ENCODE data around the gene RCVRN. TPM values are rescaled to one million over a fixed set of nuclear protein-coding genes. Genes with fewer than 3 reads are reported as not detected.

The RCVRN gene
- total and polyA plus RNA-seq, 2 of the 13 experiments (the other 11 are each of a cell fraction or from before 2014, with no cell fraction given), result not detected

DNA sequence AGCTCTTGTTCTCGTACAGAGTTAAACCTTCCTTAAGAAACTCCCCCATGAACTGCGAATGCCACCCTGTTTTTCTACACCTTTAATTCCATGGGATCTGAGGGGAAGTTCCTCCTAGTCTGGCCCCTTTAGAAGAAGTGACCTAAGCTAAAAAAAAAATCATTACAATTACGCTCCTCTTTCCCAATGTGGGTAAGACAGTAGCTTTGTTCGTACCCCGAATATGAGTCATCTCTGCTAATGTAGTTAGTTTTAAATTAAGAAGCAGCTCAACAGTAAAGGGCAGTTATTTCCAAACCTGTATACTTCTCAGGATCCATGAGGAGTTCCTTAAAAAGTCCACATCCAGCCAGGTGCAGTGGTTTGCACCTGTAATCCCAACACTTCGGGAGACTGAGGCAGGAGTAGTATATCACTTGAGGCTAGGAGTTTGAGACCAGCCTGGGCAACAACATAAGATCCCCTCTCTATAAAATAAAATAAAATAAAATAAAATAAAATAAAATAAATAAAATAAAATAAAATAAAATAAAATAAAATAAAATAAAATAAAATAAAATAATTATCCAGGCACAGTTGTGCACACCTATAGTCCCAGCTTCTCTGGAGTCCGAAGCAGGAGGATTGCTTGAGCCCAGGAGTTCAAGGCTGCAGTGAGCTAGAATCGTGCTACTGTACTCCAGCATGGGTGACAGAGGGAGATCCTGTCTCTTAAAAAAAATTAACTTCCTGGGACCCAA is 26.1 kb downstream of the RCVRN start (continued):
- TF ChIP-seq BHLHE40 (IDR thresholded peaks at IDR 0.05; ENCODE audit: low read length), result no peak

DNA sequence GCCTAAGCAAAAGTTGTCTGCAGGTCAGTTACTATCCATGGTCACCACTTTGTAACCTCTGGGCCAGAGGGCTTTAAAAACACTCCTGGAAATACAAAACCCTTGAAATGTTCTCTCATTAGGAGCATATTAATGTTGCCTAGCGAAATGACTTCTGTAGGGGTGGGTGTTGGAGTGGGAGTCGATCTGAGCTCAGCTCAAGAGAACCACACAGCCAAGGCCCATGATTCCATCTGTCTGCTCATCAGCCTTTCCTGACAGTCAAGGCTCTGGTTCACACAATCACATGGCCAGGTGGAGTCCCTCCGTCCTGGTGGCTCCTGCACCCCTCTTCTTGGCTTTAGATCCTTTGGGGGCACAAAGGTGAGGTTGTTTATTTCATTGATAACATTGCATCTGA is 26.7 kb downstream of the RCVRN start:
- ChIA-PET POLR2A (no interaction called here), CTCF (ENCODE audit: low intra/inter-chr PET ratio, low total read pairs) (no interaction called here)
- 0% methylated on average over 2 of the region's 3 CpGs for WGBS (ENCODE audit: low lambda C conversion rate)
- intact Hi-C loops (cut with micrococcal nuclease; ENCODE audit: unreplicated experiment) (no loop called here), in situ Hi-C loops (cut with HindIII; ENCODE audit: extremely low pct_ligation_motif_present, low pct_unique_long_range_greater_than_20kb) (no loop called here)
- Histone ChIP-seq H3K36me3 (replicated peaks in 1 of 2; ENCODE audit: control insufficient read depth in 1 of 2, insufficient read depth in 2 of 2, low read length in 2 of 2) (no peaks in the 10 kb centered on the region), H3K9ac (ENCODE audit: insufficient read depth, low read depth, low read length) (no peak overlapping the region), H3K27me3 (ENCODE audit: control insufficient read depth in 1 of 2, insufficient read depth in 2 of 2, low read length in 2 of 2) (peaks cover 1 to 30% of the 10 kb centered on the region in 2 experiments; a peak in 4 of 5 replicates), H3K4me1 (ENCODE audit: insufficient read depth, low read length) (no peaks in the 10 kb centered on the region), H3K4me3 (replicated peaks in 1 of 3; ENCODE audit: insufficient read depth in 1 of 3, low read depth in 2 of 3, low read length in 3 of 3) (no peak overlapping the region), H4K20me1 (ENCODE audit: insufficient read depth, low read length) (no peaks in the 10 kb centered on the region), H3K27ac (ENCODE audit: extremely low read length, insufficient read depth, low read length) (no peak overlapping the region), H3K4me2 (ENCODE audit: low read depth, low read length) (no peak overlapping the region), H2AFZ (ENCODE audit: low read length) (no peak overlapping the region), H3K9me3 (ENCODE audit: low read length) (peaks cover 14% of the 10 kb centered on the region), H3K79me2 (ENCODE audit: insufficient read depth, low read length) (no peaks in the 10 kb centered on the region)
- BruUV-seq (replicated peaks), result no TSS peak
- FAIRE-seq (no peak), ATAC-seq (no peak), DNase-seq (ENCODE audit: low spot score) (no peak)
- TF ChIP-seq, protein P1, sequence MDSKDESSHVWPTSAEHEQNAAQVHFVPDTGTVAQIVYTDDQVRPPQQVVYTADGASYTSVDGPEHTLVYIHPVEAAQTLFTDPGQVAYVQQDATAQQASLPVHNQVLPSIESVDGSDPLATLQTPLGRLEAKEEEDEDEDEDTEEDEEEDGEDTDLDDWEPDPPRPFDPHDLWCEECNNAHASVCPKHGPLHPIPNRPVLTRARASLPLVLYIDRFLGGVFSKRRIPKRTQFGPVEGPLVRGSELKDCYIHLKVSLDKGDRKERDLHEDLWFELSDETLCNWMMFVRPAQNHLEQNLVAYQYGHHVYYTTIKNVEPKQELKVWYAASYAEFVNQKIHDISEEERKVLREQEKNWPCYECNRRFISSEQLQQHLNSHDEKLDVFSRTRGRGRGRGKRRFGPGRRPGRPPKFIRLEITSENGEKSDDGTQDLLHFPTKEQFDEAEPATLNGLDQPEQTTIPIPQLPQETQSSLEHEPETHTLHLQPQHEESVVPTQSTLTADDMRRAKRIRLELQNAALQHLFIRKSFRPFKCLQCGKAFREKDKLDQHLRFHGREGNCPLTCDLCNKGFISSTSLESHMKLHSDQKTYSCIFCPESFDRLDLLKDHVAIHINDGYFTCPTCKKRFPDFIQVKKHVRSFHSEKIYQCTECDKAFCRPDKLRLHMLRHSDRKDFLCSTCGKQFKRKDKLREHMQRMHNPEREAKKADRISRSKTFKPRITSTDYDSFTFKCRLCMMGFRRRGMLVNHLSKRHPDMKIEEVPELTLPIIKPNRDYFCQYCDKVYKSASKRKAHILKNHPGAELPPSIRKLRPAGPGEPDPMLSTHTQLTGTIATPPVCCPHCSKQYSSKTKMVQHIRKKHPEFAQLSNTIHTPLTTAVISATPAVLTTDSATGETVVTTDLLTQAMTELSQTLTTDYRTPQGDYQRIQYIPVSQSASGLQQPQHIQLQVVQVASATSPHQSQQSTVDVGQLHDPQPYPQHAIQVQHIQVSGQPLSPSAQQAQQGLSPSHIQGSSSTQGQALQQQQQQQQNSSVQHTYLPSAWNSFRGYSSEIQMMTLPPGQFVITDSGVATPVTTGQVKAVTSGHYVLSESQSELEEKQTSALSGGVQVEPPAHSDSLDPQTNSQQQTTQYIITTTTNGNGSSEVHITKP (CRISPR knock-in tag; IDR thresholded peaks at IDR 0.05; ENCODE audit: low read depth), result no peak
- TF ChIP-seq ZNF75D (CRISPR knock-in tag; IDR thresholded peaks at IDR 0.05; ENCODE audit: borderline replicate concordance) (no peak), PAX8 (CRISPR knock-in tag; IDR thresholded peaks at IDR 0.05; ENCODE audit: borderline replicate concordance) (no peak), JUNB (CRISPR knock-in tag; IDR thresholded peaks at IDR 0.05; ENCODE audit: borderline replicate concordance) (no peak), FOXM1 (CRISPR knock-in tag; IDR thresholded peaks at IDR 0.05) (no peak), TSC22D2 (CRISPR knock-in tag; IDR thresholded peaks at IDR 0.05; ENCODE audit: borderline replicate concordance) (no peak), MED1 (CRISPR knock-in tag; IDR thresholded peaks at IDR 0.05) (no peak), ADNP (CRISPR knock-in tag; IDR thresholded peaks at IDR 0.05) (no peak)
- TF ChIP-seq, protein P2, sequence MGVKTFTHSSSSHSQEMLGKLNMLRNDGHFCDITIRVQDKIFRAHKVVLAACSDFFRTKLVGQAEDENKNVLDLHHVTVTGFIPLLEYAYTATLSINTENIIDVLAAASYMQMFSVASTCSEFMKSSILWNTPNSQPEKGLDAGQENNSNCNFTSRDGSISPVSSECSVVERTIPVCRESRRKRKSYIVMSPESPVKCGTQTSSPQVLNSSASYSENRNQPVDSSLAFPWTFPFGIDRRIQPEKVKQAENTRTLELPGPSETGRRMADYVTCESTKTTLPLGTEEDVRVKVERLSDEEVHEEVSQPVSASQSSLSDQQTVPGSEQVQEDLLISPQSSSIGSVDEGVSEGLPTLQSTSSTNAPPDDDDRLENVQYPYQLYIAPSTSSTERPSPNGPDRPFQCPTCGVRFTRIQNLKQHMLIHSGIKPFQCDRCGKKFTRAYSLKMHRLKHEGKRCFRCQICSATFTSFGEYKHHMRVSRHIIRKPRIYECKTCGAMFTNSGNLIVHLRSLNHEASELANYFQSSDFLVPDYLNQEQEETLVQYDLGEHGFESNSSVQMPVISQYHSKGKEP (CRISPR knock-in tag; IDR thresholded peaks at IDR 0.05), result no peak
- TF ChIP-seq, protein P3, sequence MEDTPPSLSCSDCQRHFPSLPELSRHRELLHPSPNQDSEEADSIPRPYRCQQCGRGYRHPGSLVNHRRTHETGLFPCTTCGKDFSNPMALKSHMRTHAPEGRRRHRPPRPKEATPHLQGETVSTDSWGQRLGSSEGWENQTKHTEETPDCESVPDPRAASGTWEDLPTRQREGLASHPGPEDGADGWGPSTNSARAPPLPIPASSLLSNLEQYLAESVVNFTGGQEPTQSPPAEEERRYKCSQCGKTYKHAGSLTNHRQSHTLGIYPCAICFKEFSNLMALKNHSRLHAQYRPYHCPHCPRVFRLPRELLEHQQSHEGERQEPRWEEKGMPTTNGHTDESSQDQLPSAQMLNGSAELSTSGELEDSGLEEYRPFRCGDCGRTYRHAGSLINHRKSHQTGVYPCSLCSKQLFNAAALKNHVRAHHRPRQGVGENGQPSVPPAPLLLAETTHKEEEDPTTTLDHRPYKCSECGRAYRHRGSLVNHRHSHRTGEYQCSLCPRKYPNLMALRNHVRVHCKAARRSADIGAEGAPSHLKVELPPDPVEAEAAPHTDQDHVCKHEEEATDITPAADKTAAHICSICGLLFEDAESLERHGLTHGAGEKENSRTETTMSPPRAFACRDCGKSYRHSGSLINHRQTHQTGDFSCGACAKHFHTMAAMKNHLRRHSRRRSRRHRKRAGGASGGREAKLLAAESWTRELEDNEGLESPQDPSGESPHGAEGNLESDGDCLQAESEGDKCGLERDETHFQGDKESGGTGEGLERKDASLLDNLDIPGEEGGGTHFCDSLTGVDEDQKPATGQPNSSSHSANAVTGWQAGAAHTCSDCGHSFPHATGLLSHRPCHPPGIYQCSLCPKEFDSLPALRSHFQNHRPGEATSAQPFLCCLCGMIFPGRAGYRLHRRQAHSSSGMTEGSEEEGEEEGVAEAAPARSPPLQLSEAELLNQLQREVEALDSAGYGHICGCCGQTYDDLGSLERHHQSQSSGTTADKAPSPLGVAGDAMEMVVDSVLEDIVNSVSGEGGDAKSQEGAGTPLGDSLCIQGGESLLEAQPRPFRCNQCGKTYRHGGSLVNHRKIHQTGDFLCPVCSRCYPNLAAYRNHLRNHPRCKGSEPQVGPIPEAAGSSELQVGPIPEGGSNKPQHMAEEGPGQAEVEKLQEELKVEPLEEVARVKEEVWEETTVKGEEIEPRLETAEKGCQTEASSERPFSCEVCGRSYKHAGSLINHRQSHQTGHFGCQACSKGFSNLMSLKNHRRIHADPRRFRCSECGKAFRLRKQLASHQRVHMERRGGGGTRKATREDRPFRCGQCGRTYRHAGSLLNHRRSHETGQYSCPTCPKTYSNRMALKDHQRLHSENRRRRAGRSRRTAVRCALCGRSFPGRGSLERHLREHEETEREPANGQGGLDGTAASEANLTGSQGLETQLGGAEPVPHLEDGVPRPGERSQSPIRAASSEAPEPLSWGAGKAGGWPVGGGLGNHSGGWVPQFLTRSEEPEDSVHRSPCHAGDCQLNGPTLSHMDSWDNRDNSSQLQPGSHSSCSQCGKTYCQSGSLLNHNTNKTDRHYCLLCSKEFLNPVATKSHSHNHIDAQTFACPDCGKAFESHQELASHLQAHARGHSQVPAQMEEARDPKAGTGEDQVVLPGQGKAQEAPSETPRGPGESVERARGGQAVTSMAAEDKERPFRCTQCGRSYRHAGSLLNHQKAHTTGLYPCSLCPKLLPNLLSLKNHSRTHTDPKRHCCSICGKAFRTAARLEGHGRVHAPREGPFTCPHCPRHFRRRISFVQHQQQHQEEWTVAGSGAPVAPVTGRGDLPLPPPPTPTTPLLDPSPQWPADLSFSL (CRISPR knock-in tag; IDR thresholded peaks at IDR 0.05), result no peak

Data from HepG2 (cell line).